ENCODE data around the gene CTSA. TPM values are rescaled to one million over a fixed set of nuclear protein-coding genes. Genes with fewer than 3 reads are reported as not detected.

The CTSA gene
- total and polyA plus RNA-seq, 9 of the 15 experiments (the other 6 are each of a cell fraction or from before 2014, with no cell fraction given), result 8.8 to 61.7 (median 28.3) TPM

DNA sequence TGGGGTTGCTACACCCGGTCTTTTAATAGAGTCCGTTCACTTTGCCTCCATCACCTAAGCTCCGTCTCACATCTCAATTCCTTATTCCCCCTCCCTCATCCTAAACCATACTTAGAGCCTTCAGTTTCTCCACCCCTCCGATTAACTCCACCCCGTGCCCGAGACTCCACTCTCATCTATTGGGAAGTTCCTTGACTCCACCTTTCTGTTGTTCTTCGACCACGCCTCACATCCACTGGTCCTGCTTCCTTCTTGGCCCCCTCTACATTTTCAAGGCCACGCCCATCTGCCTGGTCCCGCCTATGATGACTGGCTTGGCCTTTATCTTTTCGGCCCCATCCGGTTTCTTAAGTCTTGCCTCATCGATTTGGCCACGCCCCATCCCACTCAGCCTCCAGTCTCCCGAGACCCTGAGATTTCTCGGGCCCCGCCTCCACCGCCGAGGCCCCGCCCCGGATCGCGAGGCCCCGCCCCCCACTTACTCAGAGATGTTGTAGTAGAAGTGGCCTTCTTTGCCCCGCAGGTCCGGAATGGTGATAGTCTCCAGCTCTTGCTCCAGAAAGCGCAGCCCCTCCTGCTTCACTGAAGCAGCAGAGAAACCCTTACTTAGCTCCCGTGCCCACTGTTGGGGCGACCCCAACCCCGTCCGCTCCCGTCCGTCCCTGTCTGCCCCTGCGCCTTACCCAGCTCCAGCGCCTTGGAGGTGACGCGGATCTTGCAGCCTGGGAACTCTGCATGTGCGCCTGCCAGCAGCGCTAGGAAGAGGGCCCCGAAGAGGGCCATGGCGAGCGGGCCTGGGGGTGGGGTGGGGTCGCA, 19.7 kb downstream of the CTSA start (continued):
- TF ChIP-seq, protein P1, sequence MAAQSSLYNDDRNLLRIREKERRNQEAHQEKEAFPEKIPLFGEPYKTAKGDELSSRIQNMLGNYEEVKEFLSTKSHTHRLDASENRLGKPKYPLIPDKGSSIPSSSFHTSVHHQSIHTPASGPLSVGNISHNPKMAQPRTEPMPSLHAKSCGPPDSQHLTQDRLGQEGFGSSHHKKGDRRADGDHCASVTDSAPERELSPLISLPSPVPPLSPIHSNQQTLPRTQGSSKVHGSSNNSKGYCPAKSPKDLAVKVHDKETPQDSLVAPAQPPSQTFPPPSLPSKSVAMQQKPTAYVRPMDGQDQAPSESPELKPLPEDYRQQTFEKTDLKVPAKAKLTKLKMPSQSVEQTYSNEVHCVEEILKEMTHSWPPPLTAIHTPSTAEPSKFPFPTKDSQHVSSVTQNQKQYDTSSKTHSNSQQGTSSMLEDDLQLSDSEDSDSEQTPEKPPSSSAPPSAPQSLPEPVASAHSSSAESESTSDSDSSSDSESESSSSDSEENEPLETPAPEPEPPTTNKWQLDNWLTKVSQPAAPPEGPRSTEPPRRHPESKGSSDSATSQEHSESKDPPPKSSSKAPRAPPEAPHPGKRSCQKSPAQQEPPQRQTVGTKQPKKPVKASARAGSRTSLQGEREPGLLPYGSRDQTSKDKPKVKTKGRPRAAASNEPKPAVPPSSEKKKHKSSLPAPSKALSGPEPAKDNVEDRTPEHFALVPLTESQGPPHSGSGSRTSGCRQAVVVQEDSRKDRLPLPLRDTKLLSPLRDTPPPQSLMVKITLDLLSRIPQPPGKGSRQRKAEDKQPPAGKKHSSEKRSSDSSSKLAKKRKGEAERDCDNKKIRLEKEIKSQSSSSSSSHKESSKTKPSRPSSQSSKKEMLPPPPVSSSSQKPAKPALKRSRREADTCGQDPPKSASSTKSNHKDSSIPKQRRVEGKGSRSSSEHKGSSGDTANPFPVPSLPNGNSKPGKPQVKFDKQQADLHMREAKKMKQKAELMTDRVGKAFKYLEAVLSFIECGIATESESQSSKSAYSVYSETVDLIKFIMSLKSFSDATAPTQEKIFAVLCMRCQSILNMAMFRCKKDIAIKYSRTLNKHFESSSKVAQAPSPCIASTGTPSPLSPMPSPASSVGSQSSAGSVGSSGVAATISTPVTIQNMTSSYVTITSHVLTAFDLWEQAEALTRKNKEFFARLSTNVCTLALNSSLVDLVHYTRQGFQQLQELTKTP (IDR thresholded peaks at IDR 0.05; ENCODE audit: low read depth in 1 of 2, partially characterized antibody in 2 of 2), result no peak
- TF ChIP-seq, protein P2, sequence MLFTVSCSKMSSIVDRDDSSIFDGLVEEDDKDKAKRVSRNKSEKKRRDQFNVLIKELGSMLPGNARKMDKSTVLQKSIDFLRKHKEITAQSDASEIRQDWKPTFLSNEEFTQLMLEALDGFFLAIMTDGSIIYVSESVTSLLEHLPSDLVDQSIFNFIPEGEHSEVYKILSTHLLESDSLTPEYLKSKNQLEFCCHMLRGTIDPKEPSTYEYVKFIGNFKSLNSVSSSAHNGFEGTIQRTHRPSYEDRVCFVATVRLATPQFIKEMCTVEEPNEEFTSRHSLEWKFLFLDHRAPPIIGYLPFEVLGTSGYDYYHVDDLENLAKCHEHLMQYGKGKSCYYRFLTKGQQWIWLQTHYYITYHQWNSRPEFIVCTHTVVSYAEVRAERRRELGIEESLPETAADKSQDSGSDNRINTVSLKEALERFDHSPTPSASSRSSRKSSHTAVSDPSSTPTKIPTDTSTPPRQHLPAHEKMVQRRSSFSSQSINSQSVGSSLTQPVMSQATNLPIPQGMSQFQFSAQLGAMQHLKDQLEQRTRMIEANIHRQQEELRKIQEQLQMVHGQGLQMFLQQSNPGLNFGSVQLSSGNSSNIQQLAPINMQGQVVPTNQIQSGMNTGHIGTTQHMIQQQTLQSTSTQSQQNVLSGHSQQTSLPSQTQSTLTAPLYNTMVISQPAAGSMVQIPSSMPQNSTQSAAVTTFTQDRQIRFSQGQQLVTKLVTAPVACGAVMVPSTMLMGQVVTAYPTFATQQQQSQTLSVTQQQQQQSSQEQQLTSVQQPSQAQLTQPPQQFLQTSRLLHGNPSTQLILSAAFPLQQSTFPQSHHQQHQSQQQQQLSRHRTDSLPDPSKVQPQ (CRISPR knock-in tag; IDR thresholded peaks at IDR 0.05; ENCODE audit: borderline replicate concordance), result no peak
- TF ChIP-seq U2AF1 (optimal IDR thresholded peaks at IDR 0.05; ENCODE audit: low read depth, low read length), result no peak
- TF ChIP-seq, protein P3, sequence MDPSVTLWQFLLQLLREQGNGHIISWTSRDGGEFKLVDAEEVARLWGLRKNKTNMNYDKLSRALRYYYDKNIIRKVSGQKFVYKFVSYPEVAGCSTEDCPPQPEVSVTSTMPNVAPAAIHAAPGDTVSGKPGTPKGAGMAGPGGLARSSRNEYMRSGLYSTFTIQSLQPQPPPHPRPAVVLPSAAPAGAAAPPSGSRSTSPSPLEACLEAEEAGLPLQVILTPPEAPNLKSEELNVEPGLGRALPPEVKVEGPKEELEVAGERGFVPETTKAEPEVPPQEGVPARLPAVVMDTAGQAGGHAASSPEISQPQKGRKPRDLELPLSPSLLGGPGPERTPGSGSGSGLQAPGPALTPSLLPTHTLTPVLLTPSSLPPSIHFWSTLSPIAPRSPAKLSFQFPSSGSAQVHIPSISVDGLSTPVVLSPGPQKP (CRISPR knock-in tag; IDR thresholded peaks at IDR 0.05), result no peak
- TF ChIP-seq RNF2 (IDR thresholded peaks at IDR 0.05), result no peak
- TF ChIP-seq TOE1 (IDR thresholded peaks at IDR 0.05; ENCODE audit: borderline replicate concordance), result no peak
- TF ChIP-seq TOE1 (CRISPR knock-in tag; IDR thresholded peaks at IDR 0.05; ENCODE audit: borderline replicate concordance, low read depth), result no peak
- TF ChIP-seq TEAD4 (IDR thresholded peaks at IDR 0.05; ENCODE audit: low read length), result peak; percentile 17; the same call in 1 of the 2 replicates
- no peak for TF ChIP-seq TEAD4 (CRISPR knock-in tag; IDR thresholded peaks at IDR 0.05; ENCODE audit: borderline replicate concordance)
- TF ChIP-seq, protein P4, sequence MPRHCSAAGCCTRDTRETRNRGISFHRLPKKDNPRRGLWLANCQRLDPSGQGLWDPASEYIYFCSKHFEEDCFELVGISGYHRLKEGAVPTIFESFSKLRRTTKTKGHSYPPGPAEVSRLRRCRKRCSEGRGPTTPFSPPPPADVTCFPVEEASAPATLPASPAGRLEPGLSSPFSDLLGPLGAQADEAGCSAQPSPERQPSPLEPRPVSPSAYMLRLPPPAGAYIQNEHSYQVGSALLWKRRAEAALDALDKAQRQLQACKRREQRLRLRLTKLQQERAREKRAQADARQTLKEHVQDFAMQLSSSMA (CRISPR knock-in tag; IDR thresholded peaks at IDR 0.05), result no peak
- no peak for TF ChIP-seq BCL6 (CRISPR knock-in tag; IDR thresholded peaks at IDR 0.05)
- no peak for TF ChIP-seq PHF20 (IDR thresholded peaks at IDR 0.05; ENCODE audit: partially characterized antibody)
- TF ChIP-seq MAFG (tag; conservative IDR thresholded peaks at IDR 0.05), result 0 out of 2 replicates have a peak, but pooled peaks have one; percentile 27
- peak; percentile 75; the same call in 1 of the 2 replicates for TF ChIP-seq GABPB1 (CRISPR knock-in tag; IDR thresholded peaks at IDR 0.05)
- no peak for TF ChIP-seq CBX2 (IDR thresholded peaks at IDR 0.05; ENCODE audit: insufficient read depth, low read length, poor library complexity, severe bottlenecking)
- TF ChIP-seq ZNF507 (tag; conservative IDR thresholded peaks at IDR 0.05), result no peak
- TF ChIP-seq LARP7 (IDR thresholded peaks at IDR 0.05), result no peak
- TF ChIP-seq NFIX (CRISPR knock-in tag; IDR thresholded peaks at IDR 0.05; ENCODE audit: low read depth), result no peak
- no peak for TF ChIP-seq FOXM1 (IDR thresholded peaks at IDR 0.05; ENCODE audit: low read depth)
- TF ChIP-seq FOXM1 (CRISPR knock-in tag; IDR thresholded peaks at IDR 0.05; ENCODE audit: low read depth), result no peak
- TF ChIP-seq ERF (CRISPR knock-in tag; IDR thresholded peaks at IDR 0.05), result no peak

Data from K562 (cell line).